ENCODE measurements around the gene MPI.
"Not testable (repeated sequence)": the region's sequence is repeated elsewhere in the genome, so short reads cannot be mapped to it uniquely, and the experiment has no call there.

Gene MPI

GRCh38 chr15:74913041-74913440 lies 23.2 kb downstream of the MPI start:
- H3K27ac ChIP-seq (ENCODE audit: low read depth, low read length) = no peak overlapping the region
- H3K9me3 ChIP-seq (ENCODE audit: low read length) = no peaks in the 10 kb centered on the region
- peaks cover 15% of the 10 kb centered on the region for H3K36me3 ChIP-seq (ENCODE audit: insufficient read depth, low read length)
- no peak overlapping the region for H3K4me3 ChIP-seq (ENCODE audit: low read depth in 1 of 2, low read length in 2 of 2)
- no peaks in the 10 kb centered on the region for H3K4me1 ChIP-seq (ENCODE audit: insufficient read depth, low read length)
- H3K27me3 ChIP-seq (ENCODE audit: control insufficient read depth in 1 of 2, insufficient read depth in 2 of 2, low read length in 2 of 2) = no peaks in the 10 kb centered on the region
- H3K9ac ChIP-seq (ENCODE audit: low read length) = no peak overlapping the region

DNA sequence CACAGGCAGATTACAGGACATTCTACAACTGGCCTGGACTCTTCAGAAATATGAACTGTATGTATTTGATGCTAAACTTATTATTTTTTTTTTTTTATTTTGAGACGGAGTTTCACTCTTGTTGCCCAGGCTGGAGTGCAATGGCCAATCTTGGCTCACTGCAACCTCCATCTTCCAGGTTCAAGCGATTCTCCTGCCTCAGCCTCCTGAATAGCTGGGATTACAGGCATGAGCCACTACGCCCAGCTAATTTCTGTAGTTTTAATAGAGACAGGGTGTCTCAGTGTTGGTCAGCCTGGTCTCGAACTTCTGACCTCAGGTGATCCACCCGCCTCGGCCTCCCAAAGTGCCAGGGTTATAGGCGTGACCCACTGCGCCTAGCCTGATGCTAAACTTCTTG lies 24.0 kb downstream of the MPI start:
- H3K4me1 ChIP-seq (ENCODE audit: insufficient read depth, low read length); H3K27me3 ChIP-seq (ENCODE audit: control insufficient read depth in 1 of 2, insufficient read depth in 2 of 2, low read length in 2 of 2); H3K9me3 ChIP-seq (ENCODE audit: low read length); H3K9ac ChIP-seq (ENCODE audit: low read length); H3K4me3 ChIP-seq (ENCODE audit: low read depth in 1 of 2, low read length in 2 of 2); H3K27ac ChIP-seq (ENCODE audit: low read depth, low read length): not testable (repeated sequence)
- peaks cover 18% of the 10 kb centered on the region for H3K36me3 ChIP-seq (ENCODE audit: insufficient read depth, low read length)

- Histone ChIP-seq H3K27me3 (ENCODE audit: control insufficient read depth in 1 of 2, insufficient read depth in 2 of 2, low read length in 2 of 2) (no peaks in the 10 kb centered on the region), H3K9ac (ENCODE audit: low read length) (no peak overlapping the region), H3K4me3 (ENCODE audit: low read depth in 1 of 2, low read length in 2 of 2) (no peak overlapping the region), H3K4me1 (ENCODE audit: insufficient read depth, low read length) (no peaks in the 10 kb centered on the region), H3K27ac (ENCODE audit: low read depth, low read length) (no peak overlapping the region), H3K9me3 (ENCODE audit: low read length) (no peaks in the 10 kb centered on the region), H3K36me3 (ENCODE audit: insufficient read depth, low read length) (peaks cover 39% of the 10 kb centered on the region)
Observed at GRCh38 chr15:74917676-74918075, 27.8 kb downstream of the MPI start.

GRCh38 chr15:74920456-74920855 lies 30.6 kb downstream of the MPI start:
- no peak overlapping the region for H3K4me3 ChIP-seq (ENCODE audit: low read depth in 1 of 2, low read length in 2 of 2)
- peaks cover 38% of the 10 kb centered on the region for H3K36me3 ChIP-seq (ENCODE audit: insufficient read depth, low read length)
- H3K9ac ChIP-seq (ENCODE audit: low read length) = no peak overlapping the region
- H3K4me1 ChIP-seq (ENCODE audit: insufficient read depth, low read length) = no peaks in the 10 kb centered on the region
- H3K9me3 ChIP-seq (ENCODE audit: low read length) = no peaks in the 10 kb centered on the region
- no peaks in the 10 kb centered on the region for H3K27me3 ChIP-seq (ENCODE audit: control insufficient read depth in 1 of 2, insufficient read depth in 2 of 2, low read length in 2 of 2)
- H3K27ac ChIP-seq (ENCODE audit: low read depth, low read length) = no peak overlapping the region

- H3K36me3 ChIP-seq (ENCODE audit: insufficient read depth, low read length) = peaks cover 35% of the 10 kb centered on the region
- no peak overlapping the region for H3K9ac ChIP-seq (ENCODE audit: low read length)
- no peak overlapping the region for H3K4me3 ChIP-seq (ENCODE audit: low read depth in 1 of 2, low read length in 2 of 2)
- H3K27ac ChIP-seq (ENCODE audit: low read depth, low read length) = no peak overlapping the region
- H3K27me3 ChIP-seq (ENCODE audit: control insufficient read depth in 1 of 2, insufficient read depth in 2 of 2, low read length in 2 of 2) = no peaks in the 10 kb centered on the region
- H3K9me3 ChIP-seq (ENCODE audit: low read length) = no peaks in the 10 kb centered on the region
- H3K4me1 ChIP-seq (ENCODE audit: insufficient read depth, low read length) = no peaks in the 10 kb centered on the region
Observed at GRCh38 chr15:74924525-74924924, 34.7 kb downstream of the MPI start.

DNA sequence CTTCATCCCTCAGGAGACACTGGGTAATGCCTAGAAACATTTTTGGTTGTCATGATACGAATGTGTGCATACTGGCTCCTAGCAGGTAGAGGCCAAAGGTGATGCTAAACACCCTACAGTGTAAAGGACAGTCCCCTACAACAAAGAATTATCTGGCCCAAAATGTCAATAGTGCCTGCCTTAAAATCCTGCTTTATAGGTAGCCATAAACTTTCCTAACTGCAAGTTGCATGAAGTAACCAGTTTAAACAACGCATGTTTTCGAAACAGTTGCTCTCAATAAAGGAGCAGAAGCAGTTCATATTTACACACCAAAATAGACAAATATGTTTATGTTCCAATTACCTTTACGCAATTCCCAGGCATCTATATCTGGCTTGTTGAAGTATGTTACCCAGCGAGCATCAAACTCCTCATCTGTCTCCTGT lies 38.9 kb downstream of the MPI start:
- peaks cover 3% of the 10 kb centered on the region for H3K4me1 ChIP-seq (ENCODE audit: insufficient read depth, low read length)
- H3K4me3 ChIP-seq (ENCODE audit: low read depth in 1 of 2, low read length in 2 of 2) = no peak overlapping the region
- peaks cover 17% of the 10 kb centered on the region for H3K36me3 ChIP-seq (ENCODE audit: insufficient read depth, low read length)
- no peak overlapping the region for H3K9ac ChIP-seq (ENCODE audit: low read length)
- H3K27me3 ChIP-seq (ENCODE audit: control insufficient read depth in 1 of 2, insufficient read depth in 2 of 2, low read length in 2 of 2) = no peaks in the 10 kb centered on the region
- no peaks in the 10 kb centered on the region for H3K9me3 ChIP-seq (ENCODE audit: low read length)
- no peak overlapping the region for H3K27ac ChIP-seq (ENCODE audit: low read depth, low read length)

- H3K27ac ChIP-seq (ENCODE audit: low read depth, low read length) = no peak overlapping the region
- no peak overlapping the region for H3K4me3 ChIP-seq (ENCODE audit: low read depth in 1 of 2, low read length in 2 of 2)
- peaks cover 2% of the 10 kb centered on the region for H3K36me3 ChIP-seq (ENCODE audit: insufficient read depth, low read length)
- H3K4me1 ChIP-seq (ENCODE audit: insufficient read depth, low read length) = peaks cover 19% of the 10 kb centered on the region
- no peaks in the 10 kb centered on the region for H3K27me3 ChIP-seq (ENCODE audit: control insufficient read depth in 1 of 2, insufficient read depth in 2 of 2, low read length in 2 of 2)
- no peak overlapping the region for H3K9ac ChIP-seq (ENCODE audit: low read length)
- no peaks in the 10 kb centered on the region for H3K9me3 ChIP-seq (ENCODE audit: low read length)
Observed at GRCh38 chr15:74933573-74933972, 43.7 kb downstream of the MPI start.

DNA sequence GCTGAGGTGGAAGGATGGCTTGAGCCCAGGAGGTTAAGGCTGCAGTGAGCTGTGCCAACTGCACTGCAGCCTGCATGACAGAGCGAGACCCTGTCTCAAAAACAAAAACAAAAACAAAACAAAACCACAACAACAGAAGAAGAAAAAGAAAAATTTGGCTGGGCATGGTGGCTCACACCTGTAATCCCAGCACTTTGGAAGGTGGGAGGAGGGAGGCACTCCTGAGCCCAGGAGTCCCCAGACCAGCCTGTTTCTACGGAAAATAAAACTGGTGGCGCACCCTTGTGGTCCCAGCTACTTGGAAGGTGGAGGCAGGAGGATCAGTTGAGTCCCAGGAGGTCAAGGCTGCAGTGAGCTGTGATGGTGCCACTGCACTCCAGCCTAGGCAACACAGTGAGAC lies 45.4 kb downstream of the MPI start:
- not testable (repeated sequence) for H3K9me3 ChIP-seq (ENCODE audit: low read length); H3K4me3 ChIP-seq (ENCODE audit: low read depth in 1 of 2, low read length in 2 of 2); H3K27me3 ChIP-seq (ENCODE audit: control insufficient read depth in 1 of 2, insufficient read depth in 2 of 2, low read length in 2 of 2); H3K27ac ChIP-seq (ENCODE audit: low read depth, low read length); H3K9ac ChIP-seq (ENCODE audit: low read length); H3K36me3 ChIP-seq (ENCODE audit: insufficient read depth, low read length)
- peaks cover 19% of the 10 kb centered on the region for H3K4me1 ChIP-seq (ENCODE audit: insufficient read depth, low read length)

DNA sequence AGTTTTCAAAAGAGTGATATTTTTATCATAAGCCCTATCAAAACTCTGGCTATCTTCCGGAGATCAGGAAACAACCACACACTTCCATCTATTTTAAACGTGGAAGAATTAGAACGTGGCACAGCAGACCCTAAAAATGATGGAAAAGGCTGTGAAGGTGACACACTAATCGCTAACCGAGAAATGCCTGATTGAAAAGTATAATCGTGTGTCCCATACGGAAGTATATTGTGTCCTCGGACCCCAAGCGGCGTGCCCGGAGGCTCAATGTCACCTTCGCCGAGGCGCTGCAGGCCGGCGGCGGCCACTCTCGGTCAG lies 47.4 kb downstream of the MPI start:
- H3K27ac ChIP-seq (ENCODE audit: low read depth, low read length) = peak overlapping the region; percentile 99
- no peaks in the 10 kb centered on the region for H3K27me3 ChIP-seq (ENCODE audit: control insufficient read depth in 1 of 2, insufficient read depth in 2 of 2, low read length in 2 of 2)
- H3K9ac ChIP-seq (ENCODE audit: low read length) = peak overlapping the region; percentile 51
- H3K4me3 ChIP-seq (ENCODE audit: low read depth in 1 of 2, low read length in 2 of 2) = peak overlapping the region; percentile 66 to 99
- H3K36me3 ChIP-seq (ENCODE audit: insufficient read depth, low read length) = no peaks in the 10 kb centered on the region
- no peaks in the 10 kb centered on the region for H3K9me3 ChIP-seq (ENCODE audit: low read length)
- peaks cover 19% of the 10 kb centered on the region for H3K4me1 ChIP-seq (ENCODE audit: insufficient read depth, low read length)

DNA sequence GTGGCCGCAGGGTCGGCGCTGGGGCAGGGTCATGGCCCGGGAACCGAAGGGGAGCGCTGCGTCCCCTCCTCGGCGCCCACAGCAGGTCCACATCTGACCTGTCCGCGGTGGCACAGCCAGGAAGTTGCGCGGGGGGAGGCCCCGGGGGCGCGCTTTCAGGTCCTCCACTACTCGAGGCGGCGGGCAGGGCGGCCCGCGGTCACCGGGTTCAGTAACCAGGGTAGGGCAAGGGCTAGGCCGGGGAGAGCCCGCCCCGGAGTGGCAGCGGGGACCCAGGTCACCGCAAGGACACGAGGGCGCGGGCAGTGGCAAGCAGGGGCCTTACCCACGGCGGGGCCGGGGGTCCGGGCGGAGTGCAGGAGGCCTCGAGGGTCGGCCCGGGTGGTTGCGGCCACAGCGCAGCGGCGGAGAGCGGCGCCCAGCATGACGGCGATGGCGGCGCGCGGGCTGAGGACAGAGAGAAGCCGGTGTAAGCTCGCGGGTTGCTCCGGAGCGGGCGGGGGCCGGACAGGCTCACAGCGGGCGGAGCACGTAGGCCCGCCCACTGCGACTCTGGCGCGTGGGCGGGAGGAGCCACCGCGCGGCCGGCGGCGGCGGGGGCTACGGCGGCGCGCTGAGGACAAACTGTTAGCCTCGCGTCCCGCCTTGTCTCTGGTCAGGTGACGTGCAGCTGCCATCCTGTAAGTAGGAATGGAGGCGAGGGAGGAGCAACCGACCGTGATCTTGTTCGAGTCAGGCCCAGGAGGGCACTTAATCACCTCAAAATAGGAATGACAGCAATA lies 47.9 kb downstream of the MPI start, which contains the start of gene COX5A:
Gene COX5A (minus strand): TSS at position 484 of the 782 bp plus-strand sequence. CDS start 59 bp downstream, at position 425.
- peak within 1 kb of the TSS; percentile 99 for H3K27ac ChIP-seq (ENCODE audit: low read depth, low read length)
- no peaks in the 10 kb centered on the region for H3K27me3 ChIP-seq (ENCODE audit: control insufficient read depth in 1 of 2, insufficient read depth in 2 of 2, low read length in 2 of 2)
- peak within 1 kb of the TSS; percentile 66 to 99 for H3K4me3 ChIP-seq (ENCODE audit: low read depth in 1 of 2, low read length in 2 of 2)
- no peaks in the 10 kb centered on the region for H3K36me3 ChIP-seq (ENCODE audit: insufficient read depth, low read length)
- peak within 1 kb of the TSS; percentile 51 for H3K9ac ChIP-seq (ENCODE audit: low read length)
- peaks cover 19% of the 10 kb centered on the region for H3K4me1 ChIP-seq (ENCODE audit: insufficient read depth, low read length)
- H3K9me3 ChIP-seq (ENCODE audit: low read length) = no peaks in the 10 kb centered on the region

DNA sequence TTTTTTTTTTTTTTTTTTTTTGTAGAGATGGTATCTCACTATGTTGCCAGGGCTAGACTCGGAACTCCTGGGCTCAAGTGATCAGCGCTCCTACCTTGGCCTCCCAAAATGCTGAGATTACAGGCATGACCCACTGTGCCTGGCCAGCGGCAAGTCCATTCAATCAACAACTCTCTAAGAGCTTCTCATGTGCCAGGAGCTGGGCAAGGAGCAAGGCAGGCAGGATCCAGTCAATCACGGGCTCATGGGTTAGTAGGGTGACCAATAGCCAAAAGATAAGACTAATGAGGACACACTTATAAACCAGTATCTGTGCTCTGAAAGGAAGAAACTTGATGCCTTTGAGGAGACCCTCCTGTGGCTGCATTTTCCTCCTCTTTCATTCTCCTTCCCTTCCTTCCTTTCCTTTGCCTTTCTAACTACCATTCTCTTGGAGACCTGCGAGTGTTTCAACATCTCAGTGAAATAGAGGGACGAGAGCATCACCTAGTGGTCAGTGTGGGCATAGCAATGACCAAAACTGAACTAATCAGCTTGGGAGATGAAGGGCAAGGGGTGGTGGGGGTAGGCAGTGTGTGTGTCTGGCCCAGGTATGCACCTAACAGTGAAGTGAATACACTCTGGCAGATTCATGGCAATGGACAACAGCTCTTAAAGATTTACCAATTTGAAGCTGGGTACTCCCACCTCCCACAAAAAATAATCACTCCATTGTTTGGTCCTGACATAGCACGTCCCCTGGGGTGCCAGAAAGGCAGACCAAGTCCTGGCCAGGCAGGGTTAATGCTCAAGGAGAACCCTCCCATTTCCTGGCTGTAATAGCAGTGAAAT lies 60.5 kb downstream of the MPI start:
- Histone ChIP-seq H3K9ac (ENCODE audit: low read length) (no peak overlapping the region), H3K27ac (ENCODE audit: low read depth, low read length) (no peak overlapping the region), H3K4me3 (ENCODE audit: low read depth in 1 of 2, low read length in 2 of 2) (no peak overlapping the region), H3K27me3 (ENCODE audit: control insufficient read depth in 1 of 2, insufficient read depth in 2 of 2, low read length in 2 of 2) (peaks cover 0 to 12% of the 10 kb centered on the region in 2 donors), H3K9me3 (ENCODE audit: low read length) (no peaks in the 10 kb centered on the region), H3K36me3 (ENCODE audit: insufficient read depth, low read length) (no peaks in the 10 kb centered on the region), H3K4me1 (ENCODE audit: insufficient read depth, low read length) (no peaks in the 10 kb centered on the region)

Data from muscle layer of colon (tissue), 2 donors.